ENCODE results near the gene PRKCB.

Gene PRKCB

DNA sequence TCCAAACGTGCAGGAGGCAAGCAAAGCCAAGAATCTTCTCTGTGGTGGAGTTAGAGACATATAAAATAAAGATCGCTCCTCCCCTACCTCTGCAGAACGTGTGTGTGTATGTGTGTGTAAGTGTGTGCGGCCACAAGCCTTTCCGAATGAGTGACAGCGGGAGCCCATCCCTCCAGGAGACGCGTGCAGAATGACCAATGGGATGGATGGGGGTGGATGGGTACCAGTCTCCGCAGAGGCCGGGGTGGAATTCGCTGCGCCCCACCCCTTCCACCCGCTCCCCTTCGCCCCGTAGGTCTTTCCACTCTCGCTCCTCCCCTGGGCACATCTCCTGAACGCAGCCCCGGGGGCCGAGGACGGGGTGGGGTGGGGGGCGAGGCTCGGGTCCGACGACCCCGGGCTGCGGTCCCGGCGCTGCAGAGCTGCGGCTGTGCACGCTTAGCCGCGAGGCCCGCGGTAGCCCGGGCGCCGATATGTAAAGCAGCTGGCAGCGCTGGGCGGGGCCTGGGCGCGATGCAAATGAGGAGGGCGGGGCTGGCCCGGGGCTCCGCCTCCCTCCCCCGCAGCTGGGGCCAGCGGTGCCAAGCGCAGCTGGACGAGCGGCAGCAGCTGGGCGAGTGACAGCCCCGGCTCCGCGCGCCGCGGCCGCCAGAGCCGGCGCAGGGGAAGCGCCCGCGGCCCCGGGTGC is at the start of gene PRKCB:
PRKCB (plus strand) TSS at position 594 of the 688 bp plus-strand sequence.
- no peak within 1 kb of the TSS for H3K4me3 ChIP-seq (ENCODE audit: low read depth, low read length)
- TF ChIP-seq, protein P1, sequence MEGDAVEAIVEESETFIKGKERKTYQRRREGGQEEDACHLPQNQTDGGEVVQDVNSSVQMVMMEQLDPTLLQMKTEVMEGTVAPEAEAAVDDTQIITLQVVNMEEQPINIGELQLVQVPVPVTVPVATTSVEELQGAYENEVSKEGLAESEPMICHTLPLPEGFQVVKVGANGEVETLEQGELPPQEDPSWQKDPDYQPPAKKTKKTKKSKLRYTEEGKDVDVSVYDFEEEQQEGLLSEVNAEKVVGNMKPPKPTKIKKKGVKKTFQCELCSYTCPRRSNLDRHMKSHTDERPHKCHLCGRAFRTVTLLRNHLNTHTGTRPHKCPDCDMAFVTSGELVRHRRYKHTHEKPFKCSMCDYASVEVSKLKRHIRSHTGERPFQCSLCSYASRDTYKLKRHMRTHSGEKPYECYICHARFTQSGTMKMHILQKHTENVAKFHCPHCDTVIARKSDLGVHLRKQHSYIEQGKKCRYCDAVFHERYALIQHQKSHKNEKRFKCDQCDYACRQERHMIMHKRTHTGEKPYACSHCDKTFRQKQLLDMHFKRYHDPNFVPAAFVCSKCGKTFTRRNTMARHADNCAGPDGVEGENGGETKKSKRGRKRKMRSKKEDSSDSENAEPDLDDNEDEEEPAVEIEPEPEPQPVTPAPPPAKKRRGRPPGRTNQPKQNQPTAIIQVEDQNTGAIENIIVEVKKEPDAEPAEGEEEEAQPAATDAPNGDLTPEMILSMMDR (conservative IDR thresholded peaks at IDR 0.05; ENCODE audit: low read depth, low read length), result no peak
- DNase-seq (ENCODE audit: low read depth), result peak; percentile 13

- TF ChIP-seq, protein P1 (conservative IDR thresholded peaks at IDR 0.05; ENCODE audit: low read depth, low read length), result no peak
- no peak overlapping the region for H3K4me3 ChIP-seq (ENCODE audit: low read depth, low read length)
- no peak for DNase-seq (ENCODE audit: low read depth)
Measured at GRCh38 chr16:23786964-23787561, 48.7 kb upstream of the PRKCB start.

DNA sequence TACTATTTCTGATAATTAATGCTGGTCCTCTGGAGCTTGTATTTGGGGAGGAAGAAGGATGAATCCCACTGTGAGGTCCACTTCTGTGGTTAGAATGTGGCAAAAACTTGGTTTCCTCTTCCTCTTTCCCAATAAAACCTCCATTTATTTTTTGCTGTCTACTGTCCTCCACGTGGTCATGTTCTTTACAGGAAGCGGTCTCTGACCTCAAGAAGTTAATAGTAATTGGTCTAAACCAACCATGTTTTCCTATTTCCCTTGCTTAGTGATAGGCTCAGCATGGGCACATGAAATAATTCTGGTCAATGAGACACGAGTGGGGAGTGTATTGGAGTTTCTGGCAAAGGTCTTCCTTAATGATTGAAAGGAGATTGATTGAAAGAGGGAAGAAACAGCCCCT is 47.1 kb upstream of the PRKCB start:
- no peak overlapping the region for H3K4me3 ChIP-seq (ENCODE audit: low read depth, low read length)
- no peak for DNase-seq (ENCODE audit: low read depth)
- TF ChIP-seq, protein P1 (conservative IDR thresholded peaks at IDR 0.05; ENCODE audit: low read depth, low read length), result no peak

GRCh38 chr16:23795378-23795777 is 40.4 kb upstream of the PRKCB start:
- no peak for DNase-seq (ENCODE audit: low read depth)

GRCh38 chr16:23796941-23797340 is 38.8 kb upstream of the PRKCB start:
- TF ChIP-seq, protein P1 (conservative IDR thresholded peaks at IDR 0.05; ENCODE audit: low read depth, low read length), result no peak
- H3K4me3 ChIP-seq (ENCODE audit: low read depth, low read length), result no peak overlapping the region
- DNase-seq (ENCODE audit: low read depth), result no peak

More at GRCh38 chr16:23795378-23795777, 40.4 kb upstream of the PRKCB start:
- H3K4me3 ChIP-seq (ENCODE audit: low read depth, low read length), result no peak overlapping the region
- TF ChIP-seq, protein P1 (conservative IDR thresholded peaks at IDR 0.05; ENCODE audit: low read depth, low read length), result no peak

- TF ChIP-seq, protein P1 (conservative IDR thresholded peaks at IDR 0.05; ENCODE audit: low read depth, low read length), result peak; percentile 81
- DNase-seq (ENCODE audit: low read depth), result peak; percentile 71
- H3K4me3 ChIP-seq (ENCODE audit: low read depth, low read length), result no peak overlapping the region
Measured at GRCh38 chr16:23801378-23801777, 34.4 kb upstream of the PRKCB start.

DNA sequence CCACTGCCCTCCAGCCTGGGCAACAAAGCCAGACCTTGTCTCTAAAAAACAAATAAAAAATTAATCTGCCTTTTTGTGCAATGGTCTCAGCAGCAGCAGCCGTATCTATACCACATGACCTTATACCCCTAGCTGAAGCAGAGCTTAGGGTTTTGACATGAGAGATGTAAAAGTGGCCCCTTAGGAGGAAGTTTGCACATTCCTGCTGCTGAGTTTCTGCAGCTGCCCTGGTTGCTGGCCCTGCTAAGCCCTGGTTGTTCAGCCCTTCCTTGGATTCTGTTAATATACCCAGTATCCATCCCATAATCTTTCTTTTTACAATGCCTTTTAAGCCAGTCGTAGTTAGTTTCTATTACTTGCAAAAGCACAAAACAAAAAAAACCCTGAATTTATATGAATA is 33.0 kb upstream of the PRKCB start:
- TF ChIP-seq, protein P1 (conservative IDR thresholded peaks at IDR 0.05; ENCODE audit: low read depth, low read length), result no peak
- no peak overlapping the region for H3K4me3 ChIP-seq (ENCODE audit: low read depth, low read length)
- DNase-seq (ENCODE audit: low read depth), result no peak
